Activated CD4-positive, CD25-positive, alpha-beta regulatory T cell (primary cell): ENCODE data around the gene SVOPL.
A peak's percentile ranks its signal among the peaks of the same experiment; 100 is the strongest.
"Not testable (repeated sequence)": the region's sequence is repeated elsewhere in the genome, so short reads cannot be mapped to it uniquely, and the experiment has no call there.

ENCODE experiments used
- DNase-seq, 4 experiments: peaks; one replicate each; lab custom pipeline; 2025; lab: John Stamatoyannopoulos, UW

The SVOPL gene

GRCh38 chr7:138700857-138701536, at the start of gene SVOPL:
Gene SVOPL (minus strand): TSS chr7:138701362. CDS start chr7:138679045, 22,317 bp downstream.
- no peak for DNase-seq

GRCh38 chr7:138750473-138750872, 49.3 kb upstream of the SVOPL start:
- DNase-seq: no peak

GRCh38 chr7:138749960-138750359, 48.8 kb upstream of the SVOPL start:
- DNase-seq: no peak

- DNase-seq: no peak
Observed at GRCh38 chr7:138748666-138749065, 47.5 kb upstream of the SVOPL start.

GRCh38 chr7:138746073-138746472, 44.9 kb upstream of the SVOPL start:
- DNase-seq: no peak

- DNase-seq: no peak
Observed at GRCh38 chr7:138745189-138745588, 44.0 kb upstream of the SVOPL start.

GRCh38 chr7:138741453-138741735, 40.2 kb upstream of the SVOPL start:
- DNase-seq: no peak

GRCh38 chr7:138739859-138740258, 38.7 kb upstream of the SVOPL start:
- DNase-seq: no peak

- DNase-seq: peak; percentile 51 to 75 (median 66)
Observed at GRCh38 chr7:138738551-138739335, 37.6 kb upstream of the SVOPL start.

GRCh38 chr7:138738114-138738513, 37.0 kb upstream of the SVOPL start:
- no peak for DNase-seq

- no peak for DNase-seq
Observed at GRCh38 chr7:138735399-138735798, 34.2 kb upstream of the SVOPL start.

- not testable (repeated sequence) for DNase-seq
Observed at GRCh38 chr7:138731733-138732132, 30.6 kb upstream of the SVOPL start.

GRCh38 chr7:138729444-138729843, 28.3 kb upstream of the SVOPL start:
- DNase-seq: no peak

- DNase-seq: no peak
Observed at GRCh38 chr7:138727336-138728099, 26.4 kb upstream of the SVOPL start.

- DNase-seq: no peak
Observed at GRCh38 chr7:138726288-138726687, 25.1 kb upstream of the SVOPL start.

- DNase-seq: no peak
Observed at GRCh38 chr7:138720286-138720685, 19.1 kb upstream of the SVOPL start.

- no peak for DNase-seq
Observed at GRCh38 chr7:138716889-138717288, 15.7 kb upstream of the SVOPL start.

GRCh38 chr7:138713191-138713590, 12.0 kb upstream of the SVOPL start:
- no peak for DNase-seq

- DNase-seq: no peak
Observed at GRCh38 chr7:138712652-138713051, 11.5 kb upstream of the SVOPL start.

- no peak for DNase-seq
Observed at GRCh38 chr7:138710536-138711385, 9.6 kb upstream of the SVOPL start.

GRCh38 chr7:138705167-138705566, 4.0 kb upstream of the SVOPL start:
- DNase-seq: no peak

- no peak for DNase-seq
Observed at GRCh38 chr7:138701537-138701923, 368 bp upstream of the SVOPL start.
